Measurements from ENCODE around the gene GDF7.

GDF7 gene

GRCh38 chr2:20629581-20630171 lies 37.3 kb upstream of the GDF7 start:
- DNase-seq = no peak

GRCh38 chr2:20630967-20631366 lies 36.0 kb upstream of the GDF7 start:
- no peak for DNase-seq

- no peak for DNase-seq
These were observed 35.2 kb upstream of the GDF7 start for GRCh38 chr2:20631617-20632307.

- no peak for DNase-seq
These were observed 34.4 kb upstream of the GDF7 start for GRCh38 chr2:20632446-20632990.

- DNase-seq = no peak
These were observed 33.9 kb upstream of the GDF7 start for GRCh38 chr2:20633001-20633400.

- DNase-seq = peak; percentile 67
These were observed 33.0 kb upstream of the GDF7 start for GRCh38 chr2:20633794-20634506.

- no peak for DNase-seq
These were observed 32.3 kb upstream of the GDF7 start for GRCh38 chr2:20634507-20635112.

GRCh38 chr2:20635113-20635510 lies 31.8 kb upstream of the GDF7 start:
- DNase-seq = peak; percentile 29

GRCh38 chr2:20635675-20636584 lies 31.0 kb upstream of the GDF7 start:
- DNase-seq = peak; percentile 88

- no peak for DNase-seq
These were observed 29.8 kb upstream of the GDF7 start for GRCh38 chr2:20637147-20637546.

GRCh38 chr2:20638014-20638413 lies 28.9 kb upstream of the GDF7 start:
- no peak for DNase-seq

GRCh38 chr2:20638646-20639430 lies 28.1 kb upstream of the GDF7 start:
- DNase-seq = no peak

- no peak for DNase-seq
These were observed 26.4 kb upstream of the GDF7 start for GRCh38 chr2:20640411-20641122.

GRCh38 chr2:20641123-20641985 lies 25.6 kb upstream of the GDF7 start:
- DNase-seq = no peak

GRCh38 chr2:20642055-20642971 lies 24.6 kb upstream of the GDF7 start:
- peak; percentile 59 for DNase-seq

- no peak for DNase-seq
These were observed 23.9 kb upstream of the GDF7 start for GRCh38 chr2:20643060-20643459.

GRCh38 chr2:20643826-20644225 lies 23.1 kb upstream of the GDF7 start:
- peak; percentile 56 for DNase-seq

- DNase-seq = no peak
These were observed 21.6 kb upstream of the GDF7 start for GRCh38 chr2:20645301-20645701.

GRCh38 chr2:20645761-20646160 lies 21.2 kb upstream of the GDF7 start:
- DNase-seq = no peak

Measured in NCI-H510A treated with DMSO at 0.1 percent for 48 hours (cell line).